ENCODE results near the gene NOMO2.
"Not testable (repeated sequence)": the region's sequence is repeated elsewhere in the genome, so short reads cannot be mapped to it uniquely, and the experiment has no call there.

NOMO2 gene

GRCh38 chr16:18577942-18578341 lies 16.0 kb upstream of the NOMO2 start:
- DNase-seq (ENCODE audit: low spot score), result not testable (repeated sequence)

- not testable (repeated sequence) for DNase-seq (ENCODE audit: low spot score)
Observed at GRCh38 chr16:18575945-18576344, 14.0 kb upstream of the NOMO2 start.

- DNase-seq (ENCODE audit: low spot score), result not testable (repeated sequence)
Observed at GRCh38 chr16:18575298-18575917, 13.5 kb upstream of the NOMO2 start.

- not testable (repeated sequence) for DNase-seq (ENCODE audit: low spot score)
Observed at GRCh38 chr16:18573887-18574286, 12.0 kb upstream of the NOMO2 start.

- not testable (repeated sequence) for DNase-seq (ENCODE audit: low spot score)
Observed at GRCh38 chr16:18572973-18573372, 11.1 kb upstream of the NOMO2 start.

GRCh38 chr16:18571307-18571850 lies 9.5 kb upstream of the NOMO2 start:
- not testable (repeated sequence) for DNase-seq (ENCODE audit: low spot score)

GRCh38 chr16:18570529-18571306 lies 8.8 kb upstream of the NOMO2 start:
- DNase-seq (ENCODE audit: low spot score), result not testable (repeated sequence)

GRCh38 chr16:18560416-18561220 lies 1.3 kb downstream of the NOMO2 start:
- not testable (repeated sequence) for DNase-seq (ENCODE audit: low spot score)

- not testable (repeated sequence) for DNase-seq (ENCODE audit: low spot score)
Observed at GRCh38 chr16:18553671-18554070, 8.2 kb downstream of the NOMO2 start.

GRCh38 chr16:18547382-18547781 lies 14.5 kb downstream of the NOMO2 start:
- not testable (repeated sequence) for DNase-seq (ENCODE audit: low spot score)

GRCh38 chr16:18546853-18547252 lies 15.0 kb downstream of the NOMO2 start:
- not testable (repeated sequence) for DNase-seq (ENCODE audit: low spot score)

- not testable (repeated sequence) for DNase-seq (ENCODE audit: low spot score)
Observed at GRCh38 chr16:18544232-18545081, 17.4 kb downstream of the NOMO2 start.

- not testable (repeated sequence) for DNase-seq (ENCODE audit: low spot score)
Observed at GRCh38 chr16:18541912-18542311, 20.0 kb downstream of the NOMO2 start.

- not testable (repeated sequence) for DNase-seq (ENCODE audit: low spot score)
Observed at GRCh38 chr16:18537004-18537403, 24.9 kb downstream of the NOMO2 start.

- DNase-seq (ENCODE audit: low spot score), result not testable (repeated sequence)
Observed at GRCh38 chr16:18535519-18536168, 26.3 kb downstream of the NOMO2 start.

- not testable (repeated sequence) for DNase-seq (ENCODE audit: low spot score)
Observed at GRCh38 chr16:18534308-18534707, 27.6 kb downstream of the NOMO2 start.

- DNase-seq (ENCODE audit: low spot score), result not testable (repeated sequence)
Observed at GRCh38 chr16:18531323-18531722, 30.6 kb downstream of the NOMO2 start.

GRCh38 chr16:18530329-18530728 lies 31.6 kb downstream of the NOMO2 start:
- not testable (repeated sequence) for DNase-seq (ENCODE audit: low spot score)

- not testable (repeated sequence) for DNase-seq (ENCODE audit: low spot score)
Observed at GRCh38 chr16:18526547-18526946, 35.4 kb downstream of the NOMO2 start.

GRCh38 chr16:18525882-18526482 lies 35.9 kb downstream of the NOMO2 start:
- DNase-seq (ENCODE audit: low spot score), result not testable (repeated sequence)
